ENCODE data around the gene CSRP2.

Gene CSRP2

DNA sequence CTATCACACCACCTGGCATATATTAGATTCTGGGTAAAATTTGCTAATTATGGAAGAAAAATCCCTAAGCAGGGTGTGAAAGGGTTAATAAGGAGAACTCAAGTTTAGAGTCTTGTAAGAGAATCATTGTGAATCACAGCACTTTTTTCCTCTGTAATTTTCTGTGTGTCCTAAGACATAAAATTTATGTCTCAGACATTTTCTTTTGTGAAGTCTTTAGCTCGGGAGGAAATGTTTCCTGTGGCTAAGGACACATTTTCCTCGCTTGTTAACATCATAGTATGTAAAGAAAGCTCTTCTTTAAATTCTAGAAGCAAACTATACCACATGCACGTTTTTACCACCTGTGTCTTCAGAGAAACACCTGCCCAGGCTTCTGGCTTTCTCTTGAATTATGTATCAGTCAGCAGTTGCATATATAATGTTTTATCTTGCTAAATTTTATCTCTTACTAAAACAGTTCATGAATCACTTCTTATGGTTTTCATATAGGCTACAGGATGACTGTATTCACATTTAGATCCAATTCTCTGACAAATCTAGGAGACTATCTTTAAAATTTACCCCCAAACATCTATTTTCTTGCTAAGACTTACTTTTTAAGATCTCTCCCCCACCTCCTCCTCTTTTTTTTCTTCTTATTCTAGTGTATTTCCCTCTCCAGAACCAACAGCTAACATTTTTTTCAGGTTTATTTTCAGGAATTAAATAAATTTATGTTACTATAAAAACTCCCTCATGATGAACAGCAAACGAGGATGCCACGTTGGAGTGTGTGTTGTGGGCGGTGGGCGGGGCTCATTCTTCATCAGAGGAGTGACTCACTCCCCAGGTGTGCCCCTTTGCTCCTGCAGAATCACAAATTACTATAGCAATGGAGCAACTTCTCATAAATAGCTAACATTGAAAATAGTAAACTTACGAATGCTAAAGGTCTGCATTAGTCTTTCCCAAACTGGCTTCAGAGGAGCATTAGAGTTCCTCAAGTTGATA is 11.6 kb upstream of the CSRP2 start:
- DNase-seq, result no peak

DNA sequence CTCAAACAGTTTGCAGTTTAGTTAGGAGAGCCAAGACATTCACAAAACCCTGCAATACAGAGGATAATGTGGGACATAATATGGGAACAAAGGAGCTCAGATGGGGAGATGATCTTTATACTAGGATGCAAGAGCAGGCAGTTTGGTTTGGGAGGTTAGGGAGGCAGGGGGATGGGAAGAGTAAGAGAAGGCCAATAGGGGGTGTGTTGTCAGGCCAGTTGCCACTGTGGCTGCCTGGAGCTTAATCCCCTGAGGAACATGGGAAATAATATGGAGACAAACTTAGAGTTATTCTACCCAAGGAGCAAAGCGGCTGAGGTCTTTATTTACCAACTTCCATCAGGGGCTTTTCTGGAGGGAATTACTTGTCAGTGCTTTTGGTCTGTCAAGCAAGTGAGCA is 10.0 kb upstream of the CSRP2 start:
- DNase-seq, result no peak

DNA sequence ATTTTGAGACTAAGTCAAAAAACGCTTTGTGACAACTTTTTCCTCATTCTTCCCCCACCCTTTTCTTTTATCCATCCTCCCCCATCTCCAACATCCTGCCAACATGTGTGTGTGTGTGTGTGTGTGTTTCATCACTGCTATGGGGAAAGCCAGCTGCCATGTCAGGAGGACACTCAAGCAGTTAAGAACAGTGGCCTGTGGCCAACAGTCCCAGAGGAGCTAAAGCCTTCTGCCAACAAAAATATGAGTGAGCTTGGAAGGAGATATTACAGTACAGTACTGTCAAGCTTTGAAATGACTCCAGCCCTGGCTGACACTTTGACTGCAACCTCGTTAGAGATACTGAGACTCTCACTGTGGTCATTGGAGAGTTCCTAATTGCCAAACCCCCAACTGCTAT is 5.0 kb upstream of the CSRP2 start:
- DNase-seq, result no peak

DNA sequence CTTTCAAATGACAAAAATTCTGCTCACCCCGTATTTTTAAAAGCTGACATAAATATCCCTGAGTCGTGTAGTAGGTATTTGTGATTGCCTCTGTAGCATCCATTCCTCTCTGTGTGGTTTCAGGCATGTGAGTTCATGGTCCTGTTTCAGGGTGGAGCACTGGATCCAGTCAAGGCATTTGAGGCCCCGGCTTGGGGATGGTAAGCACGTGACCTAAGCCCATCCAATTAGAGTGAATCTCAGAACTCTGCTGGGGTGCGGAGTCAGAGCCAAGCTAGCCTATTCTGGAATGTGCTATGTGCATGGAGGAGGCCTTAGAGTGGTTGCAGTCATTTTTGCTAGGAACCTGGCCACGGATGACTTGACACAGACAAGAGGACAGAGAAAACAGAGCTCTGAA is 4.3 kb upstream of the CSRP2 start:
- no peak for DNase-seq

DNA sequence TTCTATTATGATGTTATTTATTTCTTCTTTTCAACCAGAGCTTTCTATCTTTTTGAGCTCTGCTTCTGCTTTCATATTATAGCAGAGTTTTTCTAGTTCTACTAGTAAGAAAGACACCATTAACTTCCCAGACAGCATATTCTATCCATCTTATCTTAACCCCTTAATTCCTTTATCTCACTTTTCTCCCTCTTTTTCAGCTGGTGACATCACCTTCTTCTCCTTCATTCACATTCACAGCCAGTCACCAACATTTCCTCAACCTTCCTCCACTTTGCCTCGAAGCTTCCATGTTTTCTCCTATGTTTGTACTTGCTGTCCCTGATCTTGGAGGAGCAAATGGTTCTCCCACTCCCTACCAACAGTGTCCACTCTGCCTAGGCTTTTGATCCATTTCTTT is 3.5 kb upstream of the CSRP2 start:
- DNase-seq, result no peak

DNA sequence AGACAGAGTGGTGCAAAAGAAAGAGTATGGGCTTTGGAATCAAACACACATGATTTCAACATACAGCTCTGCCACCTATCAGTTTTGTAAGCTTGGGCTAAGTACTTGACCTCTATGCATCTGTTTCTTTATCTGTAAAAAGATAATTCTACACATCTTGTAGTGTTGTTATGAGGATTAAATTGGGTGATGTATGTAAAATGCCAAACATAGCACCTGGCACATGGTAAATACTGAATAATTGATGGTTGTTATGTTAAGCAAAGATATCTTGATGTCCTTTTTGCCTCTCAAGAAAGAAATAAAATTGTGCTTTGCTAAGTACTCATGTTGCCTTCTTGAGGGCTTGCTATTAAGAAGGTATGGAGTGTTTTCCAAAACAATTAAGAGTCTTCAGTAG is 2.3 kb upstream of the CSRP2 start:
- no peak for DNase-seq

DNA sequence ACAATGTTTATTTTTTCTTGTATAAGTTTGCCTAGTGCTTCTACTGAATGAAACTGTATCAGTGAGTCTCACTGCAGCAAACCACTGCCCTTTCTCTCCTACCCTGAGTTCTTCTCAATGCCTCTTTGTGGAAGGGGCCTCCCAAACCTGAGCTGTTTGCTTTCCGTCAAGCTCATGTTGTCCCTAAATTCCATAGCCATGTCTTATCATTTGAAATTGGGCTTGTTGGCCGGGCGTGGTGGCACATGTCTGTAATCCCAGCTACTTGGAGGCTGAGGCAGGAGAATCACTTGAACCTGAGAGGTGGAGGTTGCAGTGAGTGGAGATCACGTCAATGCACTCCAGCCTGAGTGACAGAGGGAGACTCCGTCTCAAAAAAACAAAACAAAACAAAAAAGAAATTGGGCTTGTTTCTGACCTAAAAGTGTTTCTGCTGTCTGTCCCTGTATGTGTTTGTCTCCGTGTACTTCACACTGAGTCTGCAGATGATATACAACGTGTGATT is 1.8 kb upstream of the CSRP2 start:
- DNase-seq, result no peak

DNA sequence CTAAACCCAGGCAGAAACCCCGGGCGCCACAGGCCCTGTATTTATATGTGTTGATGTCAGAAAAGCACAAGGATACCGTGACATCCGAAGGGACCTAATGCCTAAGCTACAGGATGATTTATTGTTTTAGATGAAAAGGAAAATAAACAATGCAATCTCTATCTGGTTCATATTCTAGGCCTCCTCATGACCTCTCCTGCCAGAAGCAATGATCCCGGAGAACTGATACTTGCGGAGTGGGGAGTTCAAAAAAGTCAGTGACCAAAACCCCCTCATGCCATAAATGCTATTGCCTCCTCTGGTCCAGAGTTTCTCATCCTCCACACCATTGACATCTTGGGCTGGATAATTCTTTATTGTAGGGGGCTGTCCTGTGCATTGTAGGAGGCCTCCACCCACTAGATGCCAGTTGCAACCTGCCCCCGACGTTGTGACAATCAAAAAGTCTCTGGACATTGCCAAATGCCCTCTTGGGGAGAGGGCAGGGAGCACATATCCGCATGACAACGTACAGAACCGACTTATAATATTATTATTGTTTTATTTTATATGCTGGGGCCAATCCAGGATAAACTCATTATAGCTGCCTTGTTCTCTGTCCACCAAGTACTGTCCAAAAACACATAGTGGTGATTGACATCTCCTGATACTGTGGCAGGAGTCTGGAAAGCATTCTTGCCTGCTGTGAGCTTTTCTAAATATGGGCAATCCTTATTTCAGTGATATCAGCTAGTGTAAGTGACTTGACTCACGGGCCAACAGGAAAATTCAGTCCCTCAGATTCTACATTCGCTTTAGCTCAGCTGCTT is 1.1 kb upstream of the CSRP2 start:
- no peak for DNase-seq

DNA sequence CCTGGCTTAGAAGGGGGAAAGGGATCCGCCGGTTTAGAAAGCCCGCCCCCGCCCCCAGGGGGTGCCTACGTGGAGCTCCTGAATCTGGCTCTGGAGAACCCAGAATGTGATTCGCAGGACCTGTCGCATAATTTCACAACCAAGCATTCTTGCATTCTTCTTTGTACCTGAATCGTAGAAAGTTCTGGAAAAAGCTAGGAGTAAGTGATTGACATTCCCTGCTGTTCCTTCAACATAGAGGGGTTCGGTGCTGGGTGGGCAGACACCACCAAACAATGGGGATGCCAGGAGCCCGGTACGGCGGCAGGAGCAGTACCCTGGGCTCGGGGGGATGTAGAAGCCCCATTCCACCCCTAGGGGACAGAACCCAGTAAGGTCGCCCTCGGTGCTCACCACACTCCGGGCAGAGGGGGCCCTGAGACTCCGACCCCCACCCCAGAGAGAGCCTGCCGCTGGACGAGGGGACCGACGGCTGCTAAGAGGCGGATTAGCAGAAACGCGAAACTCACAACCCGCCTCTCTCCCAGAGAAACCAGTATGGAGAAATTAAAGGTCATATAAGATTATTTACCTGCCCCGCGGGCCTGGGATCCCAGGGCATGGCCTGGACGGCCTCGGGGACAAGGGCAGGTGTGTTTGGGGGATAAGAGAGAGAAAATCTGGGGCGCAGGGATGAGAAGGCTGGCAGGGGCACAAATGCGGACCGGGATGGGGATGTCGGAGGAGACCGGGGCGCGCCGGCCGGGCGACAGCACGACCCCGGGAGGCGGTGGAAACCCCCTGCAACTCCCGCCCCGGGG is 520 bp downstream of the CSRP2 start:
- DNase-seq, result no peak

DNA sequence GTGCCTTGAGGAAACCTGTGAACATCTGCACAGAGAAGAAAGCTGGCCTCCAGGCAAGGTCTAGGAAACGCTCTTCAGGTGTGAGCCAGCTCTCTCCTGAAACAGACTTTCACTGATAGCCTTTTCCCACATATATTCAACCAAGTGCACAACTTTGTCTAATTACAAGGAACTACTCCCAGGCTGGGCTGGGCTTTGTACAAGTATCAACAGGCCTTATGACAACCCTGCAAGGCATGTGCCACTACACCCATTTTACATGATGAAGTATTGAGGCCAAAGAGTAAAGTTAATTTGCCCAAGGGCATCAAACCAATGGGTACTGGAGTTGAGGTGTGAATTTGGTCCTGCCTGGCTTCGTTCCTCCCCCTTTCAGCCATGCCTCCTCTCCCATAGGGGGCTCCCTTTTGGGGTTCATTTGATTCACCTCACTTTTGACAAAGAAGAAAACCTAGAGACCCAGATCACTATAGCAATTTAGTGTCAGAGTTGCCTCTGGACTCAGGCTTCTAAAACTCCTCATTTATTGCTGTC is 2.1 kb downstream of the CSRP2 start:
- no peak for DNase-seq

DNA sequence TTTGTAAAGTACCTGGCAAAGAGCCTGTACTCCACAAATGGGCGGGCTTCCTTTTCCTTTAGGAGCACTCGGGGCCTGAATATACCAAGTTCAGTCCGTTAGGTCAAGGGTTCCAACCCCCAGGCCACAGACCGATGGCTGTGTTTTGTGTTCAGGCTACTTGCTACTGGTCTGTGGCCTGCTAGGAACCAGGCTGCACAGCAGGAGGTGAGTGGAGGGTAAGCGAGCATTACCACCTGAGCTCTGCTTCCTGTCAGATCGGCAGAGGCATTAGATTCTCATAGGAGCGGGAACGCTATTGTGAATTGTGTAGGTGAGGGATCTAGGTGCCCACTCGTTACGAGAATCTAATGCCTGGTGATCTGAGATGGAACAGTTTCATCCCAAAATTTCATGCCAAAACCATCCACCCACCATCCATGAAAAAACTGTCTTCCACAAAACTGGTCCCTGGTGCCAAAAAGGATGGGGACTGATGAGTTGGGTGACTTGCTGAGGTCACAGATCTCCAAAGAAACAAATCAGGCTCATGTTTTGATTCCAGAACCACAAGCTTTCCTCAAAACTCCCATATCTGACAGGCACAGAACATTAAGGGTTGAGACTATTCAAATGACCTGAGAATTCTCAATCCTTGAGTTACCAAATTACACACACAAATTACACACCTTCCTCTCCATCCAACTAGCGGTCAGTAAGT is 4.2 kb downstream of the CSRP2 start:
- DNase-seq, result no peak

DNA sequence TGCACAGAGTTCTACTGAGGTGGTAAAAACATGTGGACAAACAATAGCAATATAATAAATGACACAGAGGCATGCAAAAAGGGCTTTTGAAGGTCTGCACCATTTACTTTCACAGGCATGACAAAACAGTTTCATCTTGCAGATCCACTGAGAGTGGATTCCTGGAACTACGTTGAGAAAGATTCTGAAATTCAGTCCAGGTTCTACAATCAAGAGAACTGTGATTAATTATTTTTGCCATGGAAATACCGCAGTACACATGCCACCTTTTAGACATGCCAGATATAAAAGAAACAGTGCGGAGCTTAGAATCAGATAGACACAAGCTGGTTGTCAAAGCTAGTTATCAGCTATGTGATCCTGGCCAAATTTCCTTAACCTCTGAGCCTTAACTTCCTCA is 4.8 kb downstream of the CSRP2 start:
- DNase-seq, result no peak

DNA sequence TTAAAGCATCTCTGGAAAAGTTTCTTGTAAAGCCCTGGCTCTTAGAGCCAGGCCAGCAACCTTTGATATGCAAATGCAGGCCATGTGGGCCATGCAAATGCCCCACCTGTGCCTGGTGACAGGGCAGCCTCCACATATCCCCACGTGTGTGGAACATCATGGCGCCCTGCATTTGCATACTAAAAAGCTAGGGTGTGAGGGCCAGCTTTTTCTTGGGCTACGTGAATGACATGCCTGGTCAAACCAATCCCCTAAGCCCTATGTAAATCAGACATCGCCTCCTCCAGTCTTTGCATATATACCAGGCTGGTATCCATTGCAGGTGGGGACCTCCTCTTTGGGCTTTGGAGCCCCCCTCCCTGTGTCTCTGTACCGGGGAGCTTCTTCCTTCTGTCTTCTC is 6.4 kb downstream of the CSRP2 start:
- no peak for DNase-seq

DNA sequence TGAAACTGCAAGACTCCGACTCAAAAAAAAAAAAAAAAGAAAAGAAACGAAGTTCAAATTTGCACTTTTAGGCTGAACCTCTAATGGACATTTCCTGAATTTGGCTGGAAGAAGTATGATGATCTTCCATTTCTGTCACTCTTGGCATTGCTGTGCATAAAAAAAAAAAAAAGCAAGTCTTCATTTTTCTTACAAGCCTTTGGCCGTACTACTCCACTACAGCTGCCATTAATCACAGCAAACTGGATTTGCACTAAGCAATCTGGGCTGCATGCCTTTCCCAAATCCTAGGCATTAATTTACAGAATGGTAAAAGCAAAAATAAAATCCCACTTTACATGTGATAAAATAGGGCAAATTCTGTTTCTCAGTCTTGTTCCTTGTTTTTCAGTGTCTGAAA is 7.1 kb downstream of the CSRP2 start:
- no peak for DNase-seq

DNA sequence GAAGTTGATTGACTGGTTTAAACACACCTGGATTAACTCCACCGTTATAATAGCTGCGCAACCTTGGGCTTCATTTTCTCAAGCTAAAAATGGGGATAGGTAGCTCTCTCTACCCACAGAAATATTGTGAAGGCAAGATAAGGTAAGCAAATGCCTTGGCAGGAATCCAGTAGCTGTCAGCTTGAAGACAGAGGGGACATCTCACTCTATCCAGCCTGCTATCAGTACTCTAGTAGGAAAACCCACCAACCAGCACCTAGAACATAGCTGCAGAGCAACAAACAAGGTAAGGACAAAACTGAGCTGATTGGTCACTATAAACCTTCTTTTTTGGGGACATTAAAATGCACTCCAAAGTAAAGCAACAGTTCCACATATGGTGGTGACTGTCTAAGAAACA is 7.7 kb downstream of the CSRP2 start:
- no peak for DNase-seq

DNA sequence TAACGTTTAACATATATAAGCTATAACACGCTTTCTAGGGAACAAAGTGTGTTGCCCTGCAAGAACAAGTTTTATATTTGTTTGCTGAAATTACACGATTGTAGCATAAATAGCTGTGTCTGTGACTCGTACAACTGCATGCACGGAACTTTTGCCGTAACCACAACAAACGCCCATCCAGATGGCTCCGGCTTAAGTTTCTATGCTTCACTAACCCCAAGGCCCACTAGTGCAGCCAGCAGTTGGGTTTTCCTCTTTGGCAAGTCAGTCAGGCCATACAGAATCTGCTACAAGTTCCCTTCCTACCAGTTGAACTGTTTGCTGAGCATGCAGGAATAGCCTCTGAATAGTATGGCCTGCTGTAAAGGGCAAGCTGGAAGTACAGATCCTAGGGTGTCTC is 12.1 kb downstream of the CSRP2 start:
- no peak for DNase-seq

DNA sequence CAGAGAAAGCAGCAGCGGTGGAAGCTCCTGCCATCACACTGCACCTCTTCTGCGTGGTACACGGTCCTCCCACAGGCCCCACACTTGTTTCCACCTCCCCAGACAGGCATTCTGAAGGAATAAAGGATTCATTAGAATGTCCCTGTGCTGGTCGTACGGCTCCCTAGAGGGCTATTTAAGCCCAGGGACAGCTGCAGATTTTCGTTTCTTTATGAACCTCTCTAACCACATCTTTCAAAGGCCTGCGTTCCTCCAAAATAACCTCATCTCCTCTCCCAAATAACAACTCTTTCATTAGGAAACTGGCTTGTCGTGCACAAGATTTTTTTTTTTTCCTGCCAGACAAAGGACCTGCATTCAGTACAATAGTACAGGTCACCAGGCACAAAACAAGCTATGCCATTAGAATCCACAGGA is 12.7 kb downstream of the CSRP2 start:
- DNase-seq, result peak; percentile 77

DNA sequence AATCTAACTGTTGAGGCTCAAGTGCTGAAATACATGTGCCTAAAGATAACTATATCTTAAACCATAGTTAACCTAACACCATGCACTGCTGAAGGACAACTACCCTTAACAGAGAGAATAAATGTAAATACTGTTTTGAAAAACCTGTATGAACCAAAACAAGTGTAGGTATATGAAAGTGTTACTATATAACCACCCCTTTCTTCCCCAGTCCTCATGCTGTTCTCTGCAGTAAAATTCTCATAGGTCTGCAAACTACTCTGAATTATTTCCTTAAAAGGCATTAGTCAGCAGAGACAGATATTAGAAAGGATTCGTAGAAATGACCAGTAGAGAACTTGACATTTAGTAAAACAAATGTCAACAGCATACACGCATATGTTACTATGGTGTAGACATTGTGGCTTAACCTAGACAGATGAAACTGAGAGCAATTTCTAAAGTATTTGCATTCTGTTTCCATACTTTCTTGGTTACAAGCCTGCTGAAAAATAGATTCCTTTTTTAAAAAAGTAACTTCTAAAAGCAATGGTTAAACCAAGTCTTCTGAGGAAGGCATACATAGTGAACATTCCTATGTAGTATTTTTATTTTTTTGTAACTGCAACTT is 13.9 kb downstream of the CSRP2 start:
- no peak for DNase-seq

DNA sequence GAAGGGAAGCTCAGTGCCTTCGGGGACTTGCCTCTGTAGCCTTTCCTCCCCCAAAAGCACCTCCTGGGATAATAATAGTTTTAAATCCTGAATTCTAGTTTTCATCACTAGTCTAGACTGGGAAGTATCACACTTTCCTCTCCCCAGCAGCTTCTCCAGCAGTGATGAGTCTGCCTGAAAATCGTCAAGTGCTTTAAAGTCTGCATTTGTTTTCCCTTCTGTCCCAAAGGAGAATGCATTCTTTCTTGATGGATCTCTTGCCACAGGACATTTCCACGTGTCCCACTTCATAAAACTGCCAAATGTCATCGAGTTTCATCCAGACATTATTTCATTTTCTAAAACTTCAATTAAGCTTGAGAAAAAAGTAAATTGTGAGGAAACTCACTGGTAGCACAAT is 15.0 kb downstream of the CSRP2 start:
- DNase-seq, result no peak

DNA sequence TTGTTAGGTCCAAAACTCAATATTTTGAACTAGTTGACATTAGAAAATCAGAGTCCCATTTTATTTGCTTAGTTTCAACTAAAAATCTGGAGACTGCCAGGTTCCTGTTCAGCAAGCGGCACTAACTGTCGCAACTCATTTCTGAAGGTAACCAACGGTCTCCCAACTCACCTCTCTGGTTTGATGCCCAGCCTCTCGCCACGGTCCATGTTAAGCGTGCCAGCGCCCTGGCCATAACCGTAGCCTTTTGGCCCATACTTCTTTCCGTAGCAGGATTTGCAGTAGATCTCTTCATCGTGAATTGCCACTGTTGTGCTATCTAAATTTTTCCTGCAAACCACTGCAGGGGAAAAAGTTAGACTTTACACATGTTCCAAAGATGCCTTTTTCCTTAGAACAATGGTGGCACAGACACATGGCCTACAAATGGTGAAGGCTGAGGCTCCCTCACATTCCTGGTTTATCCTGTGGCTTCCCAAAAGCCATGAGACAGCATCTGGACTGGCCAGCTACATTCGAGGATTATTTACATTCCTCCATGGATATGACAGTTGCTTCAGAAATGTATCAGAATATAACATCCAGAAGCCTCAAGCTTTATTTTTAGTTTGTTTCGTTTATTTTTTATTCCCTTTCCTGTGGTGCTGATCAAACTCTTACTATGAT is 15.7 kb downstream of the CSRP2 start:
- DNase-seq, result no peak

DNA sequence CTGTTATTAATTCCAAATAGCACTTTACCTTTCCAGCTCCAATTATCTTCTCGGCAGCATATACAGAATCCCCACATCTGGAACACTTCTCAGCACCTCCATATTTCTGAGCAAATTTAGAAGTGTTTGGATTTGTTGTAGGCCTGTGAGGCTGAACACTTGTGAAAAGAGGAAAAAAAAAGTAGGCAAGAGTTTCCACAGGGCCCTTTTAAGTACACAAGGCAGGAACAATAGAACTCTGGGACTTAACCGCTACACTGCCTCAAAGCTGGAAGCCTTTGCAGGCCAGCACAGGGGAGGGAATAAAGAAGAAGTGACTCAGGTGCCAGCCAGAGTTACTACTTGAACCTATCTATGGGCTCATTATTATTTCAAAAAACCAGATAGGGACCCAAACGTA is 18.6 kb downstream of the CSRP2 start:
- DNase-seq, result no peak
